ENCODE results near the gene ABLIM2. TPM values are rescaled to one million over a fixed set of nuclear protein-coding genes. Genes with fewer than 3 reads are reported as not detected.

ABLIM2 gene
- total RNA-seq, 3 donors from 2014 or later (not counting 1 experiment from before 2014, with no cell fraction given), result 0.71 to 2.8 (median 1.3) TPM

GRCh38 chr4:8199594-8200301 lies 41.1 kb upstream of the ABLIM2 start:
- H3K27ac ChIP-seq (ENCODE audit: low read length), result peak overlapping the region; percentile 66
- peaks cover 0 to 3% of the 10 kb centered on the region in 2 donors for H3K27me3 Mint-ChIP-seq (ENCODE audit: low read depth in 2 of 2)
- no peaks in the 10 kb centered on the region for H3K9me3 ChIP-seq (ENCODE audit: control insufficient read depth, insufficient read depth, low read length)
- H3K36me3 ChIP-seq (ENCODE audit: control insufficient read depth, insufficient read depth, low read length), result no peaks in the 10 kb centered on the region
- peak overlapping the region; percentile 96 for H3K4me3 Mint-ChIP-seq
- H3K27me3 ChIP-seq (ENCODE audit: control insufficient read depth, insufficient read depth, low read length), result no peaks in the 10 kb centered on the region
- intact Hi-C loops (cut with micrococcal nuclease), result loop anchor here (2.0 kb wide), 2 partner anchors 23 to 41 kb away; partner anchors contain the start of gene ABLIM2
- 15% methylated on average over 26 of the region's 26 CpGs for WGBS (ENCODE audit: insufficient coverage)
- peak overlapping the region; percentile 84 to 93 for H3K27ac Mint-ChIP-seq
- peaks cover 60% of the 10 kb centered on the region for H3K4me1 ChIP-seq (ENCODE audit: control insufficient read depth, insufficient read depth, low read length)
- peak; percentile 60 to 69 (median 61) for ATAC-seq
- H3K4me1 Mint-ChIP-seq, result peaks cover 23 to 59% of the 10 kb centered on the region in 2 donors
- peak overlapping the region; percentile 60 for H3K4me3 ChIP-seq (ENCODE audit: low read length)
- peak; percentile 40 to 63 for DNase-seq
- no peaks in the 10 kb centered on the region for H3K36me3 Mint-ChIP-seq
- no peaks in the 10 kb centered on the region for H3K9me3 Mint-ChIP-seq
- no peak for TF ChIP-seq CTCF (IDR thresholded peaks at IDR 0.05)

DNA sequence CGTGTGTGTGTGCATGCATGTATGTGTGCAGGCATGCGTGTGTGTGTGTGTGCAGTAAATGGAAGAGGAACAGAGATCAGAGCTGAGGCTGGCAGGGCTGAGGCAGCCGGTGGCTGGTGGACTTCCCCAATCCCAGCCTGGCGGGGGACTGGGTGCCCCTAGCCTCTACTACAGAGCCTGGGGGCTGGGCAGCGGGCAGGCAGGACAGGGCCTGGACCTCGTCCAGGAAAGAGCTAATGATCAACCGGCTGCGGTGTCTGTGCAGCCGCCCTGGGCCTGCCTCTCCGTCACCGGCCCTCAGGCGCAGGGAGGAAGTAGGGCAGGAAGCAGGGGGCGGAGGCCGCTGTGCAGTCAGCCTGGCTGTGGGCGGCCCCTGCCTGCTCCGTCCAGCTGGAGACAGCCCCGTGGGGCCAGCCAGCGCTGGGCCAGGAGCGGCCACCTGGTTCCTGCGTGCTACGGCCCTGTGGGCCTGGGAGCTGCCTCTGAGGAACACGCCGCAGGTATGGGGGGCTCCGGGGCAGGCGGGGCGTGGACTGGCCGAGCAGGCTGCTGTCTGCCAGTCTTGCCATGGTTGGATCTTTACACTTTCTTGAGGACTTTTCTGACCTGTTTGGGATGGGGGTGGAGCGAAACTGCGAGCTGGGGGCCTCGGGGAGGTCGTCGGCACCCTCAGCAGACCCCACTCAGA lies 40.4 kb upstream of the ABLIM2 start, which contains the start of gene SH3TC1:
TSS of gene SH3TC1 (plus strand) at position 385 of the 688 bp plus-strand sequence. CDS start 5,905 bp downstream, outside the sequence.
- WGBS (ENCODE audit: insufficient coverage), result under 1% methylated on average over 32 of the region's 32 CpGs
- DNase-seq (peak; percentile 71 to 75), ATAC-seq (peak; percentile 85 to 92 (median 91))
- peak within 1 kb of the TSS; percentile 66 for H3K27ac ChIP-seq (ENCODE audit: low read length)
- H3K36me3 Mint-ChIP-seq, result no peaks in the 10 kb centered on the region
- H3K4me1 Mint-ChIP-seq, result peaks cover 23 to 53% of the 10 kb centered on the region in 2 donors
- no peaks in the 10 kb centered on the region for H3K9me3 ChIP-seq (ENCODE audit: control insufficient read depth, insufficient read depth, low read length)
- H3K4me3 Mint-ChIP-seq, result peak within 1 kb of the TSS; percentile 96
- intact Hi-C loops (cut with micrococcal nuclease), result loop anchor here (2.0 kb wide), 2 partner anchors 22 to 40 kb away; partner anchors contain the start of gene ABLIM2
- no peak for TF ChIP-seq CTCF (IDR thresholded peaks at IDR 0.05)
- H3K36me3 ChIP-seq (ENCODE audit: control insufficient read depth, insufficient read depth, low read length), result no peaks in the 10 kb centered on the region
- no peaks in the 10 kb centered on the region for H3K9me3 Mint-ChIP-seq
- H3K27me3 Mint-ChIP-seq (ENCODE audit: low read depth in 2 of 2), result peaks cover 0 to 3% of the 10 kb centered on the region in 2 donors
- H3K27ac Mint-ChIP-seq, result peak within 1 kb of the TSS; percentile 84 to 93
- H3K27me3 ChIP-seq (ENCODE audit: control insufficient read depth, insufficient read depth, low read length), result no peaks in the 10 kb centered on the region
- H3K4me1 ChIP-seq (ENCODE audit: control insufficient read depth, insufficient read depth, low read length), result peaks cover 56% of the 10 kb centered on the region
- H3K4me3 ChIP-seq (ENCODE audit: low read length), result peak within 1 kb of the TSS; percentile 60

GRCh38 chr4:8198206-8198905 lies 39.7 kb upstream of the ABLIM2 start:
- Histone ChIP-seq H3K4me3 (ENCODE audit: low read length) (no peak overlapping the region), H3K27me3 (ENCODE audit: control insufficient read depth, insufficient read depth, low read length) (no peaks in the 10 kb centered on the region), H3K36me3 (ENCODE audit: control insufficient read depth, insufficient read depth, low read length) (no peaks in the 10 kb centered on the region), H3K4me1 (ENCODE audit: control insufficient read depth, insufficient read depth, low read length) (peaks cover 52% of the 10 kb centered on the region), H3K9me3 (ENCODE audit: control insufficient read depth, insufficient read depth, low read length) (no peaks in the 10 kb centered on the region), H3K27ac (ENCODE audit: low read length) (peak overlapping the region; percentile 66)
- TF ChIP-seq CTCF (IDR thresholded peaks at IDR 0.05), result no peak
- Mint-ChIP-seq H3K27me3 (ENCODE audit: low read depth in 2 of 2) (peaks cover 0 to 3% of the 10 kb centered on the region in 2 donors), H3K9me3 (no peaks in the 10 kb centered on the region), H3K36me3 (no peaks in the 10 kb centered on the region), H3K4me3 (peak overlapping the region; percentile 96), H3K27ac (peak overlapping the region; percentile 84 to 93), H3K4me1 (peaks cover 26 to 53% of the 10 kb centered on the region in 2 donors)
- intact Hi-C loops (cut with micrococcal nuclease), result loop anchor here (2.0 kb wide), 2 partner anchors 22 to 40 kb away; partner anchors contain the start of gene ABLIM2
- DNase-seq (no peak), ATAC-seq (no peak)
- WGBS (ENCODE audit: insufficient coverage), result 52% methylated on average over 17 of the region's 17 CpGs
